Kidney capillary endothelial cell (primary cell): ENCODE data around the gene TTC3.
"Not testable (repeated sequence)": the region's sequence is repeated elsewhere in the genome, so short reads cannot be mapped to it uniquely, and the experiment has no call there.

Experiments
- DNase-seq: peaks from one replicate; pipeline ENCODE4 v3.0.0-alpha.2; 2018; ENCODE audit warnings: low spot score

The TTC3 gene, protein sequence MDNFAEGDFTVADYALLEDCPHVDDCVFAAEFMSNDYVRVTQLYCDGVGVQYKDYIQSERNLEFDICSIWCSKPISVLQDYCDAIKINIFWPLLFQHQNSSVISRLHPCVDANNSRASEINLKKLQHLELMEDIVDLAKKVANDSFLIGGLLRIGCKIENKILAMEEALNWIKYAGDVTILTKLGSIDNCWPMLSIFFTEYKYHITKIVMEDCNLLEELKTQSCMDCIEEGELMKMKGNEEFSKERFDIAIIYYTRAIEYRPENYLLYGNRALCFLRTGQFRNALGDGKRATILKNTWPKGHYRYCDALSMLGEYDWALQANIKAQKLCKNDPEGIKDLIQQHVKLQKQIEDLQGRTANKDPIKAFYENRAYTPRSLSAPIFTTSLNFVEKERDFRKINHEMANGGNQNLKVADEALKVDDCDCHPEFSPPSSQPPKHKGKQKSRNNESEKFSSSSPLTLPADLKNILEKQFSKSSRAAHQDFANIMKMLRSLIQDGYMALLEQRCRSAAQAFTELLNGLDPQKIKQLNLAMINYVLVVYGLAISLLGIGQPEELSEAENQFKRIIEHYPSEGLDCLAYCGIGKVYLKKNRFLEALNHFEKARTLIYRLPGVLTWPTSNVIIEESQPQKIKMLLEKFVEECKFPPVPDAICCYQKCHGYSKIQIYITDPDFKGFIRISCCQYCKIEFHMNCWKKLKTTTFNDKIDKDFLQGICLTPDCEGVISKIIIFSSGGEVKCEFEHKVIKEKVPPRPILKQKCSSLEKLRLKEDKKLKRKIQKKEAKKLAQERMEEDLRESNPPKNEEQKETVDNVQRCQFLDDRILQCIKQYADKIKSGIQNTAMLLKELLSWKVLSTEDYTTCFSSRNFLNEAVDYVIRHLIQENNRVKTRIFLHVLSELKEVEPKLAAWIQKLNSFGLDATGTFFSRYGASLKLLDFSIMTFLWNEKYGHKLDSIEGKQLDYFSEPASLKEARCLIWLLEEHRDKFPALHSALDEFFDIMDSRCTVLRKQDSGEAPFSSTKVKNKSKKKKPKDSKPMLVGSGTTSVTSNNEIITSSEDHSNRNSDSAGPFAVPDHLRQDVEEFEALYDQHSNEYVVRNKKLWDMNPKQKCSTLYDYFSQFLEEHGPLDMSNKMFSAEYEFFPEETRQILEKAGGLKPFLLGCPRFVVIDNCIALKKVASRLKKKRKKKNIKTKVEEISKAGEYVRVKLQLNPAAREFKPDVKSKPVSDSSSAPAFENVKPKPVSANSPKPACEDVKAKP (N-terminal part only)

DNA sequence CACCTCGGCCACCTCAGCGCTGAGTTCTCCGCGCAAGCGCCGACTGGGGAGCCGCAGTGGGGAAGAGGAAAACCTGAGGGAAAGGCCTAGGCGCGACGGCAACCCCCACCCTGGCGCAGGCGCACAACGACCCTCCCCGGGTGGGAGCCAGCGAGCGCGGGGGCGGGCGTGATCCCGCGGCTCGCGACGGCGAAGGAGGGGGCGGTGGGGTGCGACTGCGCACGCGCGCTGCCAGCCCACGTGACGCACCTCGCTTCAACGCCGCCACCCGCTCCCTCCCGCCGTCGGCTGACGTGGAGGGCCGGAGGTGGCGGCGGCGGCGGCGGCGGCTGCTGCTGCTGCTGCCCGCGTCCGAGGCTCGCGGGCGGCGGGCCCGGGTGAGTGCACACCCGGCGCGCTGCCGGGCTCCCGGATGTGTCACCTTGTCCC lies at the start of gene TTC3, which contains the start of gene PIGP:
Gene TTC3 (plus strand): TSS at position 267 of the 429 bp plus-strand sequence. CDS start 14,004 bp downstream, outside the sequence.
Gene PIGP (minus strand): TSS at position 84 of the 429 bp plus-strand sequence. CDS start 556 bp downstream, outside the sequence.
- peak; percentile 94 for DNase-seq

DNA sequence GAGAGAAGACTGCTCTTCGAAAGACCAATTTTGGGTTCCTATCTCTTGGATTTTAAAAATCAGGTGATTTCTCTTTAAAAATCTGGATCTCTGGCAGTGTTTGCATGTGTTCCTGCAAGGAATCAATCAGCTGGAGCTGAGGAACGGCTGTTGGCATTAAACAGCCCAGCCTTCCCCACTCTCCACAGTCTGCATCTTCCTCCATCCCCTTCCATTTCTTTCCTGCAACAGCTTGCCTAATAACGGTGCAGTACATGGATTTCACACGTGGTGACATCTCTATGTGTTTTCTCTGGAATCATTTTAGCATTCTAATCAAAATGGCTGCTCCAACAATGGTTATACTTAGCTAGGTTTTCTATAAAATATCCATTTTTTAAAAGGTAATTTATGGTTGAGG lies 46.6 kb upstream of the TTC3 start:
- DNase-seq: no peak

DNA sequence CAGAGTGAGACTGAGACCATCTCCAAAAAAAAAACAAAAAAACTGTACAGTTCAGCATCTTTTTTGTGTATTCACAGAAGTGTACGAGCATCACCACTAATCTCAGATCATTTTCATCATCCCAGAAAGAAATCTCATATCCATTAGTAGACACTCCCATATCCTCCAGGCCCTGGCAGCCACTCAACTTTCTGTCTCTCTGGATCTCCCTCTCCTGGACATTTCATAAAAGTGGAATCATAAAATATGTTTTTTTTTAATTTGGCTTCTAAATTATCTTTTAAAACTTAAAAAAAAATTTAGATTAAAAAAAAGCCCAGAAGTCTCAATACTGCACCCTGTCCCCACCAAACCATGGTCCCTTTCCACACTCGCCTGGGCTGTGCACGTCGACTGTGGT lies 44.5 kb upstream of the TTC3 start:
- no peak for DNase-seq

DNA sequence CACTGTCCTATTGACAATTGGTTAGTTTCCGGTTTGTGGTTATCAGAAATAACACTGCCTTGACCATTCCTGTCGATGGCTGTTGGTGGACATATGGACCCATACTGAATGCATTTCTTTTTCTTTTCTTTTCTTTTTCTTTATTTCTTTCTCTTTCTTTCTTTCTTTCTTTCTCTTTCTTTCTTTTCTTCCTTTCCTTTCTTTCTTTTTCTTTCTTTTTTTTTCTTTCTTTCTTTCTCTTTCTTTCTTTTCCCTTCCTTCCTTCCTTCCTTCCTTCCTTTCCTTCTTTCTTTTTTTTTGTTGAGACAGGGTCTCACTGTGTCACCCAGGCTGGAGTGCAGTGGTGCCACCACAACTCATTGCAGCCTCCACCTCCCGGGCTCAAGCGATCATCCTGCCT lies 42.2 kb upstream of the TTC3 start:
- DNase-seq: no peak

DNA sequence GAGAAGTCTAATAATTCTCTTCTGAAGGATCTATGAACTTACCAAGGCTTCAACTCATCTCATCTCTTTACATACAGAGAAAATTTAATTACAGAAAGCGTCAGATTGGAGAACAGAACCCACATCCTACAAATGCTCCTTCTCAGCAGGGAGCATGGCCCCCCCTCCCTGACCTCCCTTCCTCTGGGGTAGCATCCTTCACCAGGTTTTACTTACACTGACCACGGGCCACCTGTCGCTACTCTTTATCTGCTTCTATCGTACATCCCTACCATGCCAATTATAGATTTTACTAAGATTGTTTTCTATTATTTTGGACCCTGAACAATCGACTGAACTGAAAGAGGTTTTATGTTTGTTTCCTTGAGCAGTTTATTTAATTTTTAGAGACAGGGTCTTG lies 40.8 kb upstream of the TTC3 start:
- no peak for DNase-seq

DNA sequence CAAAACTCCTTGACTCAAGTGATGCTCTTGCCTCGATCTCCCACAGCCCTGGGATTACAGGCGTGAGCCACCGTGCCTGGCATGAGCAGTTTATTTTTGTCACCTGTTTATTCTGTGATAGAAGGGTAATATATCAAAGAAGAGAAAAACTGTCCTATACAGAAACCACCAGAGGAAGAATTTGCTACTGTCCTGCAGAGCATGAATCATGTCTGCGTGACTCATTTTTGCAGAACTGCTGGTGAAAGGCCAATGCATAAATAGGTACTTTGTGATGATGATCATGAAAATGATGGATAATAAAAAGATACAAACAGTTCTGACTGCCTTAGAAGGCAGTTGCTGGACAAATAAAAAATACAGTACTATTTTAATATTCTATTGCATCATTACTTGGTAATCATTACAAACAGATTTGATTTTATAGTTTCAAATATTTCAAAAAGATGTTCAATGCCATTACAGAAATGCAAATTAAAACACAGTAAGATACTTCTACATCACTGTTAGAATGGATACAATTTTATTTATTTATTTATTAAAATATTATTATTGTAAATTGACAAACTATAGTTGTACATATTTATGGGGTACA lies 40.1 kb upstream of the TTC3 start:
- DNase-seq: peak; percentile 21

DNA sequence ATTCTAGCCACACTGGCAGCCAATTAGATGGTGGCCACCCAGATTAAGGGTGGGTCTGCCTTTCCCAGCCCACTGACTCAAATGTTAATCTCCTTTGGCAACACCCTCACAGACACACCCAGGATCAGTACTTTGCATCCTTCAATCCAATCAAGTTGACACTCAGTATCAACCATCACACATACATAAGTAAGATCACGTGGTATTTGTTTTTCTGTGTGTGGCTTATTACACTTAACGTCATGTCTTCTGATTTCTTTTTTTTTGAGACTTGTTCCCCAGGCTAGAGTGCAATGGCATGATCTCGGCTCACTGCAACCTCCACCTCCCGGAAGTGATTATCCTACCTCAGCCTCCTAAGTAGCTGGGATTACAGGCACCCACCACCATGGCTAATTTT lies 38.7 kb upstream of the TTC3 start:
- DNase-seq: not testable (repeated sequence)

DNA sequence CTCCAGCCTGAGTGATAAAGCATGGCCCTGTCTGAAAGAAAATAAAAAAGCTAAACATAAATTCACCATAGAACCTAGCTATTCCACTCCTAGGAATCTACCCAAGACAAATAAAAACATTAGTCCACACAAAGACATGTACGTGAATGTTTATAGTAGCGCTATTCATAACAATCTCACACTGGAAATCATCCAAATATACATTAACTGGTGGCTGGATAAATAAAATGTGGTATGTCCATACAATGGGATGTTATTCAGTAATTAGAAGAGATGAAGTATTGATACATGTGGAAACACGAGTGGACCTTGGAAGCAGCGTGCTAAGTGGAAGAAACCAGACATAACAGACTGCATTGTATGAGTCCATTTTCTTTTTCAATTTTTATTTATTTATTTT lies 36.9 kb upstream of the TTC3 start:
- no peak for DNase-seq

DNA sequence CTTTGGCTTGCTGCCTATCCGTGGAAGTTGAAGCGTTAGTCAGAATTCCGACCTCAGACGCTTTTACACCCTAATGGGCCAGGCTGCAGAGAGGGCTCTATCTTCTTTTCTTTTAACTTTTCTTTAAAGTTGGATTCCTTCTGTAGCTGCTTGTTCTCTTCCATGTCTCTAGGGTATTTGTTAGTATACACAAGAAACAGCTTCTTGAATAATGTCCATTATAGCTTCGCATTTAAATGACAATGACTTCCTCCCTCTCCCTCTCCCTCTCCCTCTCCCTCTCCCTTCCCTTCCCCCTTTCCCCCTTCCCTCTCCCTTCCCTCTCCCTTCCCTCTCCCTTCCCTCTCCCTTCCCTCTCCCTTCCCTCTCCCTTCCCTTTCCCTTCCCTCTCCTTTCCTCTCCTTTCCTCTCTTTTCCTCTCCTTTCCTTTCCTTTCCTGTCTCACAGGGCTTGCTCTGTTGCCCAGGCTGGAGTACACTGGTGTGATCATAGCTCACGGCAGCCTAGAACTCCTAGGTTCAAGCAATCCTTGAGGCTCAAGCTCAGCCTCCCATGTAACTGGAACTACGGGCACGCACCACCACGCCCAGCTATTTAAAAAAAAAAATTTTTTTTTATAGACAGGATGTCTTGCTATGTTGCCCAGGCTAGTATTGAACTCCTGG lies 33.5 kb upstream of the TTC3 start:
- DNase-seq: no peak

DNA sequence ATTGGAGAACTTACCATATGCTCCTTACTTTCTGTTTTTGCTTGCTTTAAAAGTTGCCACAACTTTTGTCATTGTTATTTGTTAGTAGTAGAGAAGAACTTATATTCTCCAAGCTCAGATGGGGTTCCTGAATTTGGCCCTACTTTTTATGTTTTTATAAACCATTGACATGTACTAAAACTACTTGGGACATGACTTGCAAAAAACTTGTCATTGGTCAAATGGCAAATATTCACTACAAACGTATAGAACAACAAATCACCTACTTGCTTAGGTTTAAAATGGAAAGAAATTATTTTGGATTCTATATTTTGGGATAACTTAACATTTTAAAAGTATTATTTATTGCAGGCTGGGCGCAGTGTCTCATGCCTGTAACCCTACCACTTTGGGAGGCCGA lies 32.8 kb upstream of the TTC3 start:
- DNase-seq: no peak

DNA sequence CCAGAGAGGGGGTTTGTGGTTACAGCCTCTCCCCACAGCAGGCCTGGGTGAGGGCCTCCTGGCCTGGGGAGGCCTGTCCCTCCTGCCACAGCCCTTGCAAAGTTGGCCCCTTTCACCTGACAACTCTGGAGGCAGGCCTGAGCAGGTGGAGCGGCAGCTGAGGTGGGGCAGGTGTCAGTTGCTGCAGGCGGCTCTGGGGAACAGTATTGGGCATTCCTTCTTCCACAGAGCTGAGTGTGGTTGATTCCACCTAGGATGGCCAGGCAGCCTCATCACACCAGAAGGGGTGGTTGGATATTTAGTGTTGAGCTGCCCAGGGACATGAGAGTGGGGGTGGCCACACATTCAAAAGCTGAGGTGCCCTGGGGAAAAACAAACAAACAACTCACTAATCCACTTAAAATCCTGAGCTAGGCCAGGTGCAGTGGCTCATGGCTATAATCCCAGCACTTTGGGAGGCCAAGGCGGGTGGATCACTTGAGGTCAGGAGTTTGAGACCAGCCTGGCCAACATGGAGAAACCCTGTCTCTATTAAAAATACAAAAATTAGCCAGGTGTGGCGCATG lies 31.3 kb upstream of the TTC3 start:
- no peak for DNase-seq

DNA sequence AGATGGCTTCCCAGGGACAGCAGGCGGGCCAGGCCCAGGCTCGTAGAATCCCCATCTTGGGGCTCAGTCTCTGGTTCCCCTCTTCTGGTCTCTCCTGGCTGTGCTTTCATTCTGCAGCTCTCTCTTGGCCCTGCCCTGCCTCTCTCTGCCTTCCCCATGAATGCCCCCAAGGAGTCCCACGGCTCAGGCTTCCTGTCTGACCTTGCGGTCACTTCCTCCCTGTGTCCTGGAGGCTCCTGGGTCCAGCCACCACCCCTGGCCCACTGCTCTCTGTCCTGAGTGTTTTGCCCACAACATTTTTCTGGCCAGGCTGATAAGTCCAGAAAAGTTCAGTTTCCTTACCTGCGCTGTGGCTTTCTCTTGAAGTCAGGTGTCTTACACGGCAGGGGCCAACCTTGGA lies 29.2 kb upstream of the TTC3 start:
- peak; percentile 20 for DNase-seq

DNA sequence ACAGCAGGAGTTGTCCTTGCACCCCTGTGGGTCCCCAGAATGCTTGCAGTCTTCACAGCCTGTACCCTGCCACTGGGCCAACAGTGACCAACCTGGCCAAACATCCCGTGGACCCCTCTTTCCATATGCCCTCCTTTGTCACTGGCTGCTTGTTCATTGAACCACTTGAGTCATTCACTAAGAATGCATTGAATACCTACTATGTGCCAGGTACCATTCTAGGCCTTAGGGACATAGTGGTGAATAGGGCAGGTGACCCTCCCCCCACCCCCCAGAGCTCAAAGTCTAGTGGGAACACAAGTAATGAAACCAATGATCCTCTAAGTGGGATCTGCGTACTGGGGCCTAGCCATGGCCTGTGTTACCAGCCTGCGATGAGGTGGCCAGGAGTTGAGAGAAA lies 28.4 kb upstream of the TTC3 start:
- DNase-seq: no peak

DNA sequence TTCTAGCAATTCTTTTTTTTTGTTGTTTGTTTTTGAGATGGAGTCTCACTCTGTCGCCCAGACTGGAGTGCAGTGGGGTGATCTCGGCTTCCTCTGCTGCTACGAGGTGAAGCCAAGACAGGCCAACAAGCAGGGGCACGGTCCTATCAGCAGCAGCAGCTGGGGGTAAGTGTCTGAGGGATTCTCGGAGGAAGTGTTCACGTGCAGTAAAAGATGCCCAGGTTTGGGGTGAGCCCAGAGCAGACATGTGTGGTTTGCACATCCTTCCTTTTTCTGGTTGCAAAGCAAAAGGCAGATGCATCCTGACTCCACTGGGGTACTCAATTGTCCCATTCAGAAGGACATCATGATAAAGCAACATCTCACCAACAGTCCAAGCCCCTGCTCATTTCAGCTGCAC lies 27.9 kb upstream of the TTC3 start:
- no peak for DNase-seq

DNA sequence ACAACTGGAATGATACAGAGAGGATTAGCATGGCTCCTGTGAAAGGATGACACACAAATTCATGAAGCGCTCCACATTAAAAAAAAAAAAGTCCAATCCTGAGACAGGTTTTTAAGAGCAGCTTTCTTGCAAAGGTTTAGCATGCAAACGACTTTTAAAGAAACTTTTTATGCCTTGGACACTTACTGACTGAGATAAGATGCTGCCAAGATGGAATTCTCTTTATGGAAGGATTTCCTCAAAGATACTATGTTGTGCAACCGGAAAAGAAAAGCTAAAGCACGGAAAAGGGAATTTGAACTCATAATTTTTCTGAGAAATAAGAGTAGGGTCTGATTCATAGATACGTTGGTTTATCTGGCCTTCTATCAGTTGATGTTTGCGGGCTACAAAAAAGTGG lies 27.5 kb upstream of the TTC3 start:
- DNase-seq: no peak

DNA sequence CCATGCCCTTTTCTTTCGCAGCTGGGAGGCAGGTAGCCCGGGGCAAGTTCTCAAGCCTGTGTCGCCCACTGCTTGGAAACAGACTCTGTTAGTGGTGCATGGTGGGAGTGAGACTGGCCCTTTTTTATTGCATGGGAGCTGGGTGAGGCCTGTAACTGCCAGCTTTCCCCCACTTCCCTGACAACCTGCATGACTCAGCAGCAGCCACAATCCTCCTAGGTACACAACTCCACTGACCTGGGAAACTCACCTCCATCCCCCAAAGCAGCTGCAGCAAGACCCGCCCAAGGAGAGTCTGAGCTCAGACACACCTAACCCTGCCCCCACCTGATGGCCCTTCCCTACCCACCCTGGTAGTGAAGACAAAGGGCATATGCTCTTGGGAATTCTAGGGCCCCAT lies 26.0 kb upstream of the TTC3 start:
- DNase-seq: no peak

DNA sequence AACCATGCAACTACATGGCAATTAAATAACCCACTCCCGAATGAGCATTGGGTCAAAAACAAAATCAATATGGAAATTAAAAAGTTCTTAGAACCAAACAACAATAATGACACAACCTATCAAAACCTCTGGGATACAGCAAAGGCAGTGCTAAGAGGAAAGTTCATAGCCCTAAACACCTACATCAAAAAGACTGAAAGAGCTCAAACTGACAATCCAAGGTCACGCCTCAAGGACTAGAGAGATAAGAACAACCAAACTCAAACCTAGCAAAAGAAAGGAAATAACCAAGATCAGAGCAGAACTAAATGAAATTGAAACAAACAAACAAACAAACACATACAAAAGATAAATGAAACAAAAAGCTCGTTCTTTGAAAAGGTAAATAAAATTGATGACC lies 23.3 kb upstream of the TTC3 start:
- not testable (repeated sequence) for DNase-seq

DNA sequence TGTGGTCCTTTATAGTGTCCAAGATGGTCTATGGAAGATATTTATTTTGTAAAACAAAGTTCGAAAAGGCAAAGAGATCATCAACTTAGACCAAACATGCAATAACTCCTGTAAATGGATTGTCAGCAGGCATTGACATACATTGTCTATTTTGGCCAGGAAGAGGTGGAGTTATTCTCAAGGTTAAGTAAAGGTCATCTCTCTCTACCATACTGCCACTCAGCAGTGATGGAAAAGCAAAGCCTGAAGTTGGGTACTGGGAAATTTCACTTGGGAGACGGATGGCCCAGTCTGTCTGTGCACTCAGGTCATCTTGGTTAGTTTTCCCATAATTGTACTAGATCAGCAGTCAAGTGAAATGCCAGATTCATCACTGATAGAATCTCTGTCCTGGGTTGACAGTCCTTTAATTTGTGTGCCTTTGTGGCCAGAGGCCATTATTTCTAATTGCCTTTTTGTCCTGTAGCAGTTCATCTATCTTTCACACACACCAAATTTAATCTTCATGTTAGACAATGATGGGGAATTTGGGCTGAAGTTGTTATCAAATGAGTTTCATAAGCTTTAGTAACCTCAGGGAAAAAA lies 17.7 kb upstream of the TTC3 start:
- DNase-seq: no peak

DNA sequence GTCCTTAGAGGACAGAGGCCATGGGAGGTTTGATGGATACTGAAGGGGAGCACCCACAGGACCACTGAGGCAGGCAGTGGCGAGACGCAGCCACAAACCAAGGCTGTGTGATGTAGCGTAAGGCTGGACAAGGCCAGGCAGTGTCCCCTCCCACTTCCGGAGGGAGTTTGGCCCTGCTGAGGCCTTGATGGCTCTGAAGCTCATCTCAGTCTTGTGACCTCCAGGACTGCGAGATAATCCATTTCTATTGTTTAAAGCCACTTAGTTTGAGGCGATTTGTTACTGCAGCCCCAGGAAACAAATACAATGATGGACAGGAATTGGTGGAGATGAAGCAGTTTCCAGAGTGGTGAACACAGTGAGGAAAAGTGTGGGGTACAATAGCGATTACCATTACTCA lies 15.4 kb upstream of the TTC3 start:
- no peak for DNase-seq

DNA sequence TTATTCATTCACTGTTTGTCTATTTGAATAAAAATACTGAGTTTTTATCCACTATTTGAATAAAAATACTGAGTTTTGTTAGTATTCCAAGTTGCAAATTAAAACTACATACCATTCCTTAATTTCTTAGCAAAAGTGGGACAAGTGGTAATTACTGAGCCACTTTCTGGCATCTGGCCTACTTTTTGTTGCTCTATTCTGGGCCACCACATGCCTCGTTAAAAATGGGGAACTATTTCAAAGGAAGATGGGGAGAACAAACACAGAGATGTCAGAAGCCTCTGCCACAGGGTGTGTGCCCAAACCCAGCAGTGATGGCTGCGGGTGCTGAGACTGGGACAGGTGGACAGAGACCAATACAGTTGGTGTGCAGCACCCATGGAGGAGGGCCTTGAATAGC lies 14.8 kb upstream of the TTC3 start:
- no peak for DNase-seq

DNA sequence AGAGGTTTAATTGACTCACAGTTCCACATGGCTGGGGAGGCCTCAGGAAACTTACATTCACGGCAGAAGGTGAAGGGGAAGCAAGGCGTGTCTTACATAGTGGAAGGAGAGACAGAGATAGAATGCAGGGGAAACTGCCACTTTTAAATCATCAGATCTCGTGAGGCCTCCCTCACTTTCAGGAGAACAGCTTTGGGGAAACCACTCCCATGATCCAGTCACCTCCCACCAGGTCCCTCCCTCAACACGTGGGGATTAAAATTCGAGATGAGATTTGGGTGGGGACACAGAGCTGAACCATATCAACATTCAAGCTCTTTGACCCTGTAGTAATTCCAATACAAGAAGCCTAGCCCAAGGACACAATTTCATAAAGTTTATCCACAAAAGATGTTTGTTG lies 13.9 kb upstream of the TTC3 start:
- DNase-seq: no peak
